Neuronal stem cell (in vitro differentiated cells): ENCODE measurements around the gene FAM174B.
A peak's percentile ranks its signal among the peaks of the same experiment; 100 is the strongest.

ENCODE experiments used
- DNase-seq: peaks from one replicate; pipeline ENCODE4 v3.0.0-alpha.2; 2013; ENCODE audit warnings: low spot score
- H2AFZ ChIP-seq: one replicate; pipeline ENCODE4 v1.6.1; 2013; ENCODE audit warnings: mild to moderate bottlenecking, low read length, inconsistent platforms
- H2AK5ac ChIP-seq: 2 replicates; pipeline ENCODE4 v1.6.1; 2013; ENCODE audit warnings: low read depth, mild to moderate bottlenecking, inconsistent platforms, low read length, moderate library complexity, mixed read lengths
- H2BK120ac ChIP-seq: 2 replicates; pipeline ENCODE4 v1.6.1; 2013; ENCODE audit warnings: low read depth, mild to moderate bottlenecking, inconsistent platforms, low read length, moderate library complexity, mixed read lengths
- H2BK12ac ChIP-seq: one replicate; pipeline ENCODE4 v1.6.1; 2013; ENCODE audit warnings: low read length, inconsistent platforms
- H2BK15ac ChIP-seq: 2 replicates; pipeline ENCODE4 v1.6.1; 2013; ENCODE audit warnings: mild to moderate bottlenecking, low read length, inconsistent platforms, mixed read lengths
- H2BK5ac ChIP-seq: one replicate; pipeline ENCODE4 v1.6.1; 2013; ENCODE audit warnings: inconsistent platforms, mild to moderate bottlenecking, low read length, moderate library complexity
- H3K14ac ChIP-seq: one replicate; pipeline ENCODE4 v1.6.1; 2013; ENCODE audit warnings: low read length, inconsistent platforms
- H3K18ac ChIP-seq: 2 replicates; pipeline ENCODE4 v1.6.1; 2013; ENCODE audit warnings: low read length, inconsistent platforms
- H3K23ac ChIP-seq: 2 replicates; pipeline ENCODE4 v1.6.1; 2013; ENCODE audit warnings: low read depth, mild to moderate bottlenecking, mixed read lengths, low read length, inconsistent platforms; ENCODE audit not compliant: poor library complexity
- H3K27ac ChIP-seq: replicated peaks from 3 replicates; pipeline ENCODE4 v1.5.1; 2013; ENCODE audit warnings: low read length, inconsistent platforms
- H3K27me3 ChIP-seq, 3 experiments: 2 replicates each; pipeline ENCODE4 v1.6.1; 2013; ENCODE audit warnings: low read length in 3 of 3, mild to moderate bottlenecking in 2 of 3, inconsistent platforms in 1 of 3, low read depth in 1 of 3, mixed read lengths in 1 of 3, moderate library complexity in 1 of 3; ENCODE audit not compliant: control insufficient read depth in 3 of 3, insufficient read depth in 3 of 3
- H3K36me3 ChIP-seq, 2 donors: replicated peaks in 1 of 2; 2 replicates each; pipeline ENCODE4 v1.6.1; 2013; ENCODE audit warnings: low read length in 2 of 2; ENCODE audit not compliant: control insufficient read depth in 2 of 2, insufficient read depth in 2 of 2
- H3K4ac ChIP-seq: 2 replicates; pipeline ENCODE4 v1.6.1; 2013; ENCODE audit warnings: inconsistent platforms, mild to moderate bottlenecking, low read length, moderate library complexity
- H3K4me1 ChIP-seq, 2 donors: 1 replicate in 1 of 2; 2 replicates in 1 of 2; pipeline ENCODE4 v1.6.1; 2013; ENCODE audit warnings: low read length in 2 of 2, low read depth in 1 of 2; ENCODE audit not compliant: control insufficient read depth in 2 of 2, insufficient read depth in 1 of 2
- H3K4me2 ChIP-seq: one replicate; pipeline ENCODE4 v1.6.1; 2013; ENCODE audit warnings: mild to moderate bottlenecking, low read length, inconsistent platforms; ENCODE audit not compliant: insufficient read depth, poor library complexity, severe bottlenecking
- H3K4me3 ChIP-seq, 2 donors: 2 replicates each; pipeline ENCODE4 v1.5.1; 2013; ENCODE audit warnings: low read length in 2 of 2, mild to moderate bottlenecking in 2 of 2, inconsistent platforms in 1 of 2, moderate library complexity in 1 of 2
- H3K79me1 ChIP-seq: one replicate; pipeline ENCODE4 v1.6.1; 2013; ENCODE audit warnings: low read depth, mild to moderate bottlenecking, inconsistent platforms, low read length, moderate library complexity
- H3K9ac ChIP-seq: one replicate; pipeline ENCODE4 v1.6.1; 2013; ENCODE audit warnings: mild to moderate bottlenecking, low read depth, low read length, inconsistent platforms; ENCODE audit not compliant: poor library complexity
- H3K9me3 ChIP-seq, 2 donors: replicated peaks in 1 of 2; 2 replicates each; pipeline versions ENCODE3 to v1.6.1; 2013; ENCODE audit warnings: low read length in 2 of 2, mild to moderate bottlenecking in 2 of 2, inconsistent platforms in 1 of 2, low read depth in 1 of 2, mixed read lengths in 1 of 2, moderate library complexity in 1 of 2; ENCODE audit not compliant: control insufficient read depth in 2 of 2, insufficient read depth in 1 of 2
- H4K8ac ChIP-seq: one replicate; pipeline ENCODE4 v1.6.1; 2013; ENCODE audit warnings: low read depth, mild to moderate bottlenecking, inconsistent platforms, low read length, moderate library complexity
- H4K91ac ChIP-seq: one replicate; pipeline ENCODE4 v1.6.1; 2013; ENCODE audit warnings: low read length, low read depth, mild to moderate bottlenecking, inconsistent platforms; ENCODE audit not compliant: poor library complexity
- WGBS, 2 donors: extraction: QIAGEN DNeasy Blood & Tissue Kit; methylation state at CpG; one replicate each; pipeline ENCODE4 v1.1.7; 2013; ENCODE audit warnings: missing lambda C conversion rate in 2 of 2, mixed read lengths in 1 of 2; ENCODE audit not compliant: insufficient read length in 2 of 2, insufficient replicate concordance in 1 of 2; ENCODE audit errors: extremely low coverage in 2 of 2; 5-methylcytosine and 5-hydroxymethylcytosine counted together

Gene FAM174B

GRCh38 chr15:92669432-92669831 is 13.9 kb upstream of the FAM174B start:
- Histone ChIP-seq H2BK12ac (no peak overlapping the region), H3K27me3 (peaks cover 0 to 5% (median 0%) of the 10 kb centered on the region in 3 experiments), H3K4me2 (no peak overlapping the region), H2AK5ac (no peak overlapping the region), H3K9me3 (no peaks in the 10 kb centered on the region), H4K91ac (no peak overlapping the region), H3K4me1 (peaks cover 4 to 15% of the 10 kb centered on the region in 2 donors), H3K4ac (no peak overlapping the region), H2AFZ (no peak overlapping the region), H3K18ac (no peak overlapping the region), H3K14ac (no peak overlapping the region), H3K36me3 (no peaks in the 10 kb centered on the region), H3K79me1 (no peaks in the 10 kb centered on the region), H3K9ac (no peak overlapping the region), H3K23ac (no peak overlapping the region), H2BK5ac (no peak overlapping the region), H4K8ac (no peak overlapping the region), H3K27ac (no peak overlapping the region), H3K4me3 (no peak overlapping the region), H2BK120ac (no peak overlapping the region), H2BK15ac (no peak overlapping the region)
- WGBS, 2 donors, result 100% methylated on average over 1 of the region's 2 CpGs; no CpG with 5 or more reads in 1 of the 2 donors
- DNase-seq, result no peak

DNA sequence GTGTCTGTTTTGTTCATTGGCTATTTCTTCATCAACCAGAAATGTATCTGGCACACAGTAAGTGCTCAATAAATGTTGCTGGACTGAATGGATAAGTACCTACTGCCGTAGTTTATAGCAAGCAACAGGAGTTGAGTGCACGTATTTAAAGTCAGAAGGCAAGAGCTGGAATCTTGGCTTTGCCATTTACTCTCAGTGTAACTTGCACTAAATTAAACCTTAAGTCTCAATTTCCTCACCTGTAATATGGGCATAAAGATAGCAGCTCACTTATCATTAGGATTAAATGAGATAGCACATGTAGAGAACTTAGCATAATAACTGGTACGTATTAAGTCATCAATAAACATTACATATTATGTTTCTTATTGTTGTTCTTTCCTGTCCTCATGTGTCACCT is 13.0 kb upstream of the FAM174B start:
- Histone ChIP-seq H3K18ac (no peak overlapping the region), H3K79me1 (no peaks in the 10 kb centered on the region), H2BK15ac (no peak overlapping the region), H2BK12ac (no peak overlapping the region), H4K91ac (no peak overlapping the region), H3K4me1 (peaks cover 4 to 15% of the 10 kb centered on the region in 2 donors), H3K14ac (no peak overlapping the region), H3K4me3 (no peak overlapping the region), H3K23ac (no peak overlapping the region), H3K36me3 (no peaks in the 10 kb centered on the region), H2AK5ac (no peak overlapping the region), H3K27ac (no peak overlapping the region), H3K9me3 (no peaks in the 10 kb centered on the region), H3K9ac (no peak overlapping the region), H2BK120ac (no peak overlapping the region), H3K4me2 (no peak overlapping the region), H4K8ac (no peak overlapping the region), H3K27me3 (peaks cover 0 to 7% (median 0%) of the 10 kb centered on the region in 3 experiments), H2BK5ac (no peak overlapping the region), H3K4ac (no peak overlapping the region), H2AFZ (no peak overlapping the region)
- DNase-seq, result no peak
- no CpG with 5 or more reads among the region's 3 CpGs for WGBS, 2 donors

DNA sequence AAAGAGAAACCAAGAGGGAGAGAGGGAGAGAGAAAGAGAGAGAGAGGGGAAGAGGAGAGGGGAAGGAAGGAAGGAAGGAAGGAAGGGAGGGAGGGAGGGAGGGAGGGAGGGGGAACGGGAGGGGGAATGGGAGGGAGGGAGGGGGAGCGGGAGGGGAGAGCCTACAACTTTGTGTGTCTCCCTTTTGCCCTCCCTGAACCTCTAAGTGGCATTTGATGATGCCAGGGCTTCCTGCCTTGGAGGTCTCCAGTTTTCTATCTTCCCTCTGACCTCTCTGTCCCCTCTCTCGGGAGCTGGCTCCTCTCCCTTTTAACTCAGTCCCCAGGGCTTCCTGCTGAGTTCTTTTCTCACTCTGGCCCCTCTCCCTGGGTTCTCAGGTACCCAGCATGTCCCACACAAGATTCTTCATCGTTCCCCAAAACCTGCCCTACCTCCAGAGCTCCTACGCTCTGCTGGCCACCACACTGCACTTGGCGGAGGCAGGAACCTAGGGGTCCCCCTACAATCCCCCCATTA is 12.5 kb upstream of the FAM174B start:
- Histone ChIP-seq H2AFZ (no peak overlapping the region), H3K14ac (no peak overlapping the region), H3K36me3 (no peaks in the 10 kb centered on the region), H4K8ac (no peak overlapping the region), H3K4me1 (peaks cover 4 to 13% of the 10 kb centered on the region in 2 donors), H3K4me3 (no peak overlapping the region), H2AK5ac (no peak overlapping the region), H3K18ac (peak overlapping the region; percentile 84), H3K23ac (no peak overlapping the region), H2BK5ac (no peak overlapping the region), H3K9me3 (no peaks in the 10 kb centered on the region), H3K9ac (no peak overlapping the region), H3K4me2 (no peak overlapping the region), H3K79me1 (no peaks in the 10 kb centered on the region), H3K4ac (no peak overlapping the region), H2BK12ac (no peak overlapping the region), H2BK120ac (no peak overlapping the region), H4K91ac (no peak overlapping the region), H3K27ac (no peak overlapping the region), H2BK15ac (no peak overlapping the region), H3K27me3 (peaks cover 0 to 7% (median 0%) of the 10 kb centered on the region in 3 experiments)
- no CpG with 5 or more reads among the region's 6 CpGs for WGBS, 2 donors
- DNase-seq, result no peak

GRCh38 chr15:92667287-92667904 is 11.8 kb upstream of the FAM174B start:
- Histone ChIP-seq H3K9me3 (no peaks in the 10 kb centered on the region), H3K4me3 (no peak overlapping the region), H4K8ac (no peak overlapping the region), H2BK12ac (no peak overlapping the region), H4K91ac (no peak overlapping the region), H3K4me2 (no peak overlapping the region), H3K27ac (no peak overlapping the region), H3K79me1 (no peaks in the 10 kb centered on the region), H3K14ac (no peak overlapping the region), H3K23ac (no peak overlapping the region), H2BK15ac (peak overlapping the region; percentile 7), H2BK5ac (no peak overlapping the region), H3K4me1 (peaks cover 4 to 11% of the 10 kb centered on the region in 2 donors), H2BK120ac (no peak overlapping the region), H3K4ac (no peak overlapping the region), H3K36me3 (no peaks in the 10 kb centered on the region), H3K9ac (no peak overlapping the region), H3K27me3 (peaks cover 0 to 7% (median 0%) of the 10 kb centered on the region in 3 experiments), H2AFZ (no peak overlapping the region), H2AK5ac (no peak overlapping the region), H3K18ac (peak overlapping the region; percentile 11)
- no CpG with 5 or more reads among the region's 13 CpGs for WGBS, 2 donors
- DNase-seq, result no peak
